Hepatocyte (in vitro differentiated cells): ENCODE data around the gene PGA4. TPM values are rescaled to one million over a fixed set of nuclear protein-coding genes. Genes with fewer than 3 reads are reported as not detected.

Experiments used
- DNase-seq: peaks from one replicate; pipeline ENCODE4 v3.0.0-alpha.2; 2016; ENCODE audit warnings: low spot score
- H2AFZ ChIP-seq: fragments of 200-600 bp; sonication (generic); 2 replicates; pipeline ENCODE4 v1.6.0; 2016; ENCODE audit warnings: antibody characterized with exemption, mild to moderate bottlenecking
- H3K27ac ChIP-seq: fragments of 200-600 bp; sonication (generic); 2 replicates; pipeline ENCODE4 v1.5.1; 2016; ENCODE audit warnings: mild to moderate bottlenecking
- H3K27me3 ChIP-seq: fragments of 200-600 bp; sonication (generic); 2 replicates; pipeline ENCODE4 v1.6.1; 2016
- H3K36me3 ChIP-seq: fragments of 200-600 bp; sonication (generic); replicated peaks from 2 replicates; pipeline ENCODE4 v1.5.1; 2016; ENCODE audit warnings: low read depth; ENCODE audit not compliant: insufficient read depth
- H3K4me1 ChIP-seq: fragments of 200-600 bp; sonication (generic); 2 replicates; pipeline ENCODE4 v1.5.1; 2016; ENCODE audit warnings: mild to moderate bottlenecking, moderate library complexity; ENCODE audit not compliant: insufficient read depth
- H3K4me2 ChIP-seq: fragments of 200-600 bp; sonication (generic); 2 replicates; pipeline ENCODE4 v1.6.0; 2016
- H3K4me3 ChIP-seq: fragments of 200-600 bp; sonication (generic); 2 replicates; pipeline ENCODE4 v1.5.1; 2016; ENCODE audit warnings: mild to moderate bottlenecking
- H3K79me2 ChIP-seq: fragments of 200-600 bp; sonication (generic); 2 replicates; pipeline ENCODE4 v1.6.0; 2017; ENCODE audit warnings: mild to moderate bottlenecking
- H3K9me2 ChIP-seq: fragments of 200-600 bp; sonication (generic); replicated peaks from 2 replicates; pipeline ENCODE4 v1.6.0; 2017; ENCODE audit warnings: mild to moderate bottlenecking; ENCODE audit not compliant: insufficient read depth
- H3K9me3 ChIP-seq: fragments of 200-600 bp; sonication (generic); 2 replicates; pipeline ENCODE4 v1.5.1; 2016; ENCODE audit warnings: low read depth, mild to moderate bottlenecking
- H4K20me1 ChIP-seq: fragments of 200-600 bp; sonication (generic); 2 replicates; pipeline ENCODE4 v1.6.0; 2016; ENCODE audit warnings: mild to moderate bottlenecking; ENCODE audit not compliant: insufficient read depth, poor library complexity, severe bottlenecking
- EZH2 ChIP-seq: fragments of 200-600 bp; sonication (generic); IDR thresholded peaks from 2 replicates; pipeline ENCODE4 v1.6.1; 2016; ENCODE audit warnings: antibody characterized with exemption, mild to moderate bottlenecking, borderline replicate concordance
- EZH2phosphoT487 ChIP-seq: fragments of 200-600 bp; sonication (generic); IDR thresholded peaks from one replicate; pipeline ENCODE4 v1.6.1; 2018; ENCODE audit warnings: antibody characterized with exemption, mild to moderate bottlenecking, low read depth, moderate library complexity; ENCODE audit not compliant: unreplicated experiment, severe bottlenecking
- WGBS: methylation state at CpG from one replicate; pipeline ENCODE4 v1.1.6; 2016; ENCODE audit warnings: low lambda C conversion rate; ENCODE audit errors: missing lambda C conversion rate; 5-methylcytosine and 5-hydroxymethylcytosine counted together
- polyA plus RNA-seq: library from polyadenylated mRNA; unstranded; fragments of >200 nt; fragmentation: Nextera tagmentation; extraction: Ambion mirVana; gene quantifications from 2 replicates; pipeline ENCODE4 v1.2.1, GENCODE V29; 2016
- total RNA-seq: library from RNA; depleted of rRNA; stranded (reverse); fragments of >200 nt; gene quantifications from 2 replicates; pipeline ENCODE4 v1.2.3, GENCODE V29; 2014
- TF ChIP-seq, protein P1 (sequence below): fragments of 200-600 bp; sonication (generic); IDR thresholded peaks from 2 replicates; pipeline ENCODE4 v1.5.1; 2016; ENCODE audit warnings: antibody characterized with exemption, mild to moderate bottlenecking; ENCODE audit not compliant: poor library complexity

The PGA4 gene
- total and polyA plus RNA-seq, 2 experiments from 2014 or later: 2.0 to 16.2 TPM

DNA sequence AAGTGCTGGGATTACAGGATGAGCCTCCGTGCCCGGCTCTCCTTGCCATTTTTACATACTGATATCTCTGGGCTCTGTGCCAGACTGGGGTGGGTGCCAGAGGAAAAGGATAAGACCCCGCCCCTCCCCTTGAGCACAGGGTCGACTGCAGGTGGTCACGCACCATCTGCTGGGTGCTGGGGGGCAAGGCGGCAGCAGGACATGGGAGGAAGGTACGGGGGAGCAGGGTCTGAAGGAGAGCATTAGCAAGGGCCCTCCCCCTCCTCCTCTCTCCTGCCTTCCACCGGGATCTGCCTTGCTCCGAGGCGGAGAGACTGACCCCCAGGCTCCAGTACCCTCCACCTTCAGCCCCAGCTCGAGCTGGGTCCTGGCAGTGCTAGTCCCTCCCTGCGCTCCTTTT is 28.6 kb upstream of the PGA4 start:
- H3K4me1 ChIP-seq: no peaks in the 10 kb centered on the region
- H3K9me2 ChIP-seq: no peaks in the 10 kb centered on the region
- no peaks in the 10 kb centered on the region for H3K27me3 ChIP-seq
- no peaks in the 10 kb centered on the region for H4K20me1 ChIP-seq
- no peaks in the 10 kb centered on the region for H3K36me3 ChIP-seq
- no peak overlapping the region for H3K27ac ChIP-seq
- 70% methylated on average over 12 of the region's 12 CpGs for WGBS
- H3K4me2 ChIP-seq: no peak overlapping the region
- no peaks in the 10 kb centered on the region for H3K79me2 ChIP-seq
- no peaks in the 10 kb centered on the region for H3K9me3 ChIP-seq
- no peak overlapping the region for H3K4me3 ChIP-seq
- no peak for DNase-seq
- TF ChIP-seq EZH2phosphoT487 (no peak), EZH2 (no peak)
- TF ChIP-seq, protein P1, sequence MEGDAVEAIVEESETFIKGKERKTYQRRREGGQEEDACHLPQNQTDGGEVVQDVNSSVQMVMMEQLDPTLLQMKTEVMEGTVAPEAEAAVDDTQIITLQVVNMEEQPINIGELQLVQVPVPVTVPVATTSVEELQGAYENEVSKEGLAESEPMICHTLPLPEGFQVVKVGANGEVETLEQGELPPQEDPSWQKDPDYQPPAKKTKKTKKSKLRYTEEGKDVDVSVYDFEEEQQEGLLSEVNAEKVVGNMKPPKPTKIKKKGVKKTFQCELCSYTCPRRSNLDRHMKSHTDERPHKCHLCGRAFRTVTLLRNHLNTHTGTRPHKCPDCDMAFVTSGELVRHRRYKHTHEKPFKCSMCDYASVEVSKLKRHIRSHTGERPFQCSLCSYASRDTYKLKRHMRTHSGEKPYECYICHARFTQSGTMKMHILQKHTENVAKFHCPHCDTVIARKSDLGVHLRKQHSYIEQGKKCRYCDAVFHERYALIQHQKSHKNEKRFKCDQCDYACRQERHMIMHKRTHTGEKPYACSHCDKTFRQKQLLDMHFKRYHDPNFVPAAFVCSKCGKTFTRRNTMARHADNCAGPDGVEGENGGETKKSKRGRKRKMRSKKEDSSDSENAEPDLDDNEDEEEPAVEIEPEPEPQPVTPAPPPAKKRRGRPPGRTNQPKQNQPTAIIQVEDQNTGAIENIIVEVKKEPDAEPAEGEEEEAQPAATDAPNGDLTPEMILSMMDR: no peak
- H2AFZ ChIP-seq: no peak overlapping the region

DNA sequence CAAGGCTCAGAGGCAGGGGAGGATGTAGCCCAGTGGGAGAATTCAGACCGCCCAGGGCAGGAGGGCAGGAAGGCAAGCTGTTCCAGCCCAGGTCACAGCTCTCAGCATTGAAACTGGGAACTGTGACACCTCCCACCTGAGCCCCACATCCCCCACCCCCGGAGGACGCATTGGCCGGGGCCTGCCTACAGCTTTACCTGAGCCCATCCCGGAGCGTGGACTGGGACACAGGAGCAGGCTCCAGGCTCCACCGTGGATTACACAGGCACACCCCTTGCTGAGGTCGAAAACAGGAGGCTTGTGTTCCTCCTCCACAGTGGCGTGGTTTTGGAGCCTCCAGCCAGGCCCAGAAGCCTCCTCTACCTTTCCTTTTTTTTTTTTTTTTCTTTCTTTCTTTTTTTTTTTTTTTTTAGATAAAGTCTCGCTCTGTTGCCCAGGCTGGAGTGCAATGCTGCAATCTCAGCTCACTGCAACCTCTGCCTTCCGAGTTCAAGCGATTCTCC is 27.9 kb upstream of the PGA4 start:
- Histone ChIP-seq H3K9me3 (no peaks in the 10 kb centered on the region), H3K27me3 (no peaks in the 10 kb centered on the region), H2AFZ (no peak overlapping the region), H3K27ac (no peak overlapping the region), H3K4me2 (no peak overlapping the region), H3K9me2 (no peaks in the 10 kb centered on the region), H3K4me3 (no peak overlapping the region), H3K79me2 (no peaks in the 10 kb centered on the region), H3K36me3 (no peaks in the 10 kb centered on the region), H4K20me1 (no peaks in the 10 kb centered on the region), H3K4me1 (no peaks in the 10 kb centered on the region)
- no peak for DNase-seq
- WGBS: 87% methylated on average over 11 of the region's 12 CpGs
- TF ChIP-seq EZH2 (no peak), EZH2phosphoT487 (no peak)
- TF ChIP-seq, protein P1: no peak

DNA sequence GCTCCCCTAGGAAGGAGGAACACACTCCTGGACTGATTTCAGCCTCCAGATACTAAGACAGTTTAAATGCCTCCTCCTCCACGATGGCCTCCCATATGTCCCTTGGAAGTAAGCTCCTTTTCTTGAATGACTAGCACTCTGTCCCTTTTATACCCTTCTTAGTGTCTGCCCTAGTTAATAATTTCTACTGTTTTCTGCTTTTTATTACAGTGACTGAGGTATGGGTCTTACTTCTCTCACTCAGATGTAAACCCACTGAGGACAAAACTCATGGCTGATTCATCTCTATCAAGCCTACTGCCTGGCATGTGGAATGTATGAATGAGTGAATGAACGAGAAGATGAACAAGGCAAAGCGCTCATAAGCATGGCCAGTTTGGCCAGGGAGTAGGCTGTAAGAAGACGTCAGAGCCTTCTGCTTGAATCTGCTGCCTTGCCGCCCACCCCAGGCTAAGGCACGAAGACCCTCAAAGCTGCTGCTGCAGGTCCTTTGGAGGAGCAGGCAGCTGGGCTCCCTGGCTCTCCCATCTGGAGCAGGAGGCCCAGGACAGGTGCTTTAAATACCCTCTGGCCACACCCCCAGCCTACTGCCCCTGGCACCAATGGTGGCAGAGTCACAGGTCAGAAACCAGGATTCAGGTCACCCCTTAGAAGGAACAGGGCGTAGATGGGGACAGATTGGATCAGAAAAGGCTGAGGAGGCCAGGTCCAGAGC is 27.0 kb upstream of the PGA4 start:
- Histone ChIP-seq H3K79me2 (no peaks in the 10 kb centered on the region), H2AFZ (no peak overlapping the region), H3K9me2 (no peaks in the 10 kb centered on the region), H3K27ac (no peak overlapping the region), H3K27me3 (no peaks in the 10 kb centered on the region), H3K4me1 (no peaks in the 10 kb centered on the region), H3K9me3 (no peaks in the 10 kb centered on the region), H3K4me3 (no peak overlapping the region), H3K36me3 (no peaks in the 10 kb centered on the region), H3K4me2 (no peak overlapping the region), H4K20me1 (no peaks in the 10 kb centered on the region)
- TF ChIP-seq EZH2: no peak
- TF ChIP-seq, protein P1: no peak
- TF ChIP-seq EZH2phosphoT487: no peak
- no peak for DNase-seq
- WGBS: 85% methylated on average over 7 of the region's 7 CpGs
